GM19240 (cell line): ENCODE data around the gene STOML2.
A peak's percentile ranks its signal among the peaks of the same experiment; 100 is the strongest.

Experiments used
- DNase-seq: peaks from one replicate; pipeline ENCODE4 v3.0.0; 2011; ENCODE audit warnings: low spot score; ENCODE audit not compliant: insufficient read length

The STOML2 gene

DNA sequence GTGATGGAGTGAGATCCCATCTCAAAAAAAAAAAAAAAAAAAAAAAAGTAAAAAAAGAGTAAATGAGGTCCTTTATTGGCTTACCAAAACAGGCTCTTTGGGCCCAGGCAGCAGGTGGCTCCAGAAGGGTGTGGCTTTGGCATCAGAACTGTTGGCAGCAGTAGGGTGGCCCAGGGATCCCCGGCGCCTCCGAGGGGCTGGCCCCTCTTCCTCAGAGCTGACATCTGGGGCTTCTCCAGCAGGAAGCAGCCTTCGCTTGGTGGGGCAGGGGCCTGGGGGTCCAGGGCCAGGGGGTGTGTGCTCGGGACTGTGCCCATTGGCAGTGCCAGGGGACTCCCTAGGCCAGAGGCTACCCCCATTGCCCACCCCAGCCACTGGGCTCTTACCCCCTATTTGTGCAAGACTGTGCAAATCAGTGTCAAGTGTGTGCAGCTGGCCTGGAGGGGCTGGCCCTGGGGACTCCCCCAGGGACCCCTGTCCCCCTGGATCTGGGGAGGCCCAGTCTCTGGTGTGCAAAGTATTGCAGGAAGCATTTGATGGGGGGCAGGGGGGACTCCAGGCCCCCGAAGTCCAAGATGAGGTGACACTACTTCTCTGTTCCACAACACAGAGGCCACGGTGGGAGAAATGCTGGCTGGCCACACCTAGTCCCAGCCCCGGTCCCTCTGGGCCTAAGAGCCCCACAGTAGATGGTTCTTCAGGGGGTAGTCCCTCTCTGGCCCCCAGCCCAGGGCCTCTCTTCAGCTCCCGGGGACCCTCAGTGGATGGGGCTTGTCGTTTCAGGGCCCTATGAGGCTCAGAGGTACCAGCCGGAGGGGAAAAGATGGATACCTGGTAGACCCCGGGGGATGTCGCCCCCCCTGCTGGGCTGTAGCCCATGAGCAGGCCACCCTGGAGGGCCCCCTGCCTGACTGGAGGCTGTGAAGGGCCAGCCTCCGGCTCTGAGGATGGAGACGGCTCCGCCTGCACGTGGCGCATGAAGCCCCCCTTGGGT, 4.7 kb upstream of the STOML2 start:
- DNase-seq, result no peak

DNA sequence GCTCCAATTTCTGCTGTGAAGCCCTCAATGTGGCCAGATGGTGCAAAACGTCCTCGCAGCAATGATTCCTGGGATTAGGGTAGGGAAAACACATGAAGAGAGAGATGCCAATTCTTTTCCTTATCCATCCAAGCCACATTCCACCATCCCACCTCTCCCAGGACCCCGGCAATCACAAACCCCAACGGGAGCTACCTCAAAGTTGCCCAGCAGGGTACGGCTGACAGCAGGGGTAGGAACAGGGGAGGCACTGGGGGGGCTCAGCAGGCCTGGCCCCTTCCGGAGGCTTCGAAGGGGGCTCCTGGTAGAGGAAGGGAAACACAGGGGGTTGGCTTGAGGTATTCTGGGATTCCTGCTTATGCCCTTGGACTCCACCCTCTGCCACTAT, 3.4 kb upstream of the STOML2 start:
- no peak for DNase-seq

DNA sequence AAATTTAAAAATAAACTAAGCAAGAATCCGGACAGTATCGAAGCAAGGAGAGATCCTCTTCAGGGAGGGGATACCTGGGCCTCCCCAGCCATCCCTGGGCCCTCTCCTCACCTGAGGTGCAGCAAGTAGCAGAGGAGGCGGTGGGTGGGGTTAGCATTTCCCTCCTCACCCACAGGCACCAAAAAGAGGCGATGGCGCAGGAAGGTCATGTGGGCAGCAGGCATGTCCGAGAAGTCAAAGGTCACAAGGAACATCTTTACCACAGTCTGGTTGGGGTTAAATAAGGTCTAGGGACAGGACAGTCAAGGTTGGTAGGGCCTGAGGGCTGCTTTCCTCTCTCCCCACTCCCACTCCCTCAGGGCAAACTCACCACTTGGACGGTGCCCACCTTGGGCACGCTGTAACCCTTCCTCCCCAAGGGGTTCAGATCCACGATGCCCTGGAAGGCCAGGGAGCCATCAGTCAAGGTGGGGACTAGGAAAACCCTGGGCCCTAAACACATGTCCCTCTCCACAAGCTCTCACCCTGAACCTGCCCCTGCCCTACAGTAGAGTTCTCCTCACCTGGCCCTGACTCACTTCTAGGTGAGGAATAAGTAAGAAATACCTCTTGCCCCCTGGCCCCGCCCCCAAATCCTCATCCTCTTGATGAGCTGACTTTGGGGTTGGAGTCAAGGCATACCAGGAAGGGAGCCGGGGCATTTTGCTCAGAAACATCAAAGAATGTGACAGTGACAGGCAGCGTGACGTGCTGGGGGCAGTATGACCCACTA, 2.8 kb upstream of the STOML2 start:
- no peak for DNase-seq

DNA sequence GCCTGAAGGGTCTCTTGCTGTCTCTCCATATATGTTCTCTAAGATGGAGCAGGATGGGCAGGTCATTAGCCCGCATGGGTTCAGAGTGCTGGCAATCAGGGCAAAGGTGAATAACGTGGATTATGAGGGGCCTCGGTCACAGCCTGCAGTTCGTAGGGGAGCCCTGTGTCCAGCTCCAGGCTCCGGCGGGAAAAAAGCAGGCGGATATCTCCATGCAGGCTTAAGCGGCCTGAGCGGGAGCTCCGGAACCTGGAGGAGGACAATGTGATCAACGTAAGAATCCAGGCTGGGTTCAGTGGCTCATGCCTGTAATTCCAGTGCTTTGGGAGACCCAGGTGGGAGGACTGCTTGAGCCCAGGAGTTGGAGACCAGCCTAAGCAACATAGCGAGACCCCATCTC, 2.2 kb upstream of the STOML2 start:
- DNase-seq, result no peak

DNA sequence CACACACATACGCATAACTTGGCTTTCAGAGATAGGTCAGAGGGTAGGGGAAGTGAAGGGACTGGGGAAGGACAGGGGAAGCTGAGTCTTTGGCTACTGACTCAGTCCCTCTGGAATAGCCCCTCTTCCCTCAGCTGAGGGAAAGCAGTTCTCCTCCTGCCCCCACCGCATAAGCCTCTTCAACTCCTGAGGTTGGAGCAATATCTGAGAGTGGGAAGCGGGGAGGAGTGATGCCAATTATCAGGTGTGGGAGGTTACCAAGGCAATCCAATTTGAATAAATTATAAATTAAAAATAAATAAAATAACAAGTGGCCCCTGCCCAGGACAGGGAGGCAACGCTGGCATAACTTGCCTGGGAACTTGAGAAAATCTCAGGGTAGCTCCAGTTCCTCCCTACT, 1.7 kb upstream of the STOML2 start:
- DNase-seq, result no peak

DNA sequence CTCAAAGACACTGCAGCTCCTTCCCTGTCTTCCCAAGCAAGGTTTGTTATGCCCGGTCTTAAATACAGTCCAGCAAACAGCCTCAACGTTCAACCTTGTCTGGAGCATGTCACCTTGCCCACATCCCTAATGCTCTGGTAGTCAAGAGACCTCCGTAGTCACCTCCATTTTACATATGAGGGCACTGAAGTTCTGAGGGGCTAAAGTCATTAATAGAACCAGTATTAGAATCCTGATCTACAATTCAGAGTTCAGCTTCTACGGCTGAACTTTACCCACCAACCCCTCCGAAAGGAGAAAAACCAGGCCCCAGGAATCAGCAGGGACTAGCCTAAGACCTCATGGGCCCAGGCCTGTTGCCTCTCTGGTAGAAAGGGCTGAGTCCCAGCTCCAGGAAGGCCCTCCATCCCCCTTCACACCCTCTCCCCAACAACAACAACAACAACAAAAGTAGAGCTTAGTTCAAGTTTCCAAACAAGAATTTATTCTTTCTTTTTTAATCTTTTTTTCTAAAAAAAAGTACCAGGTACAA, 795 bp upstream of the STOML2 start:
- DNase-seq, result no peak

DNA sequence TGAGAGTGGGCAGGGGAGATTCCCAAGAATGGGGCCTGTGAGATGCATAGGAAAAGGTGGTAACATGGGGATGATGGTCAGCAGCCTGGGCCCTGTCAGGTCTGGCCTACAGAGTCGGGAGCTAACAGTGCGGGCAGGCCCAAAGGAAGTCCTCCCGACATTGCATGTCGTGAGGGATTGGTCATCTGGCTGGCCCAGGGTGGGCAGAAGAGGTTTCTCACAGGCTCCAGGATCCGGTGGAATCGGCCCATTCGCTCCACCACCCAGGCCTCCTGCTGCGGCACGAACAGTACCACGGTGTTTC, 514 bp downstream of the STOML2 start:
- DNase-seq, result no peak

DNA sequence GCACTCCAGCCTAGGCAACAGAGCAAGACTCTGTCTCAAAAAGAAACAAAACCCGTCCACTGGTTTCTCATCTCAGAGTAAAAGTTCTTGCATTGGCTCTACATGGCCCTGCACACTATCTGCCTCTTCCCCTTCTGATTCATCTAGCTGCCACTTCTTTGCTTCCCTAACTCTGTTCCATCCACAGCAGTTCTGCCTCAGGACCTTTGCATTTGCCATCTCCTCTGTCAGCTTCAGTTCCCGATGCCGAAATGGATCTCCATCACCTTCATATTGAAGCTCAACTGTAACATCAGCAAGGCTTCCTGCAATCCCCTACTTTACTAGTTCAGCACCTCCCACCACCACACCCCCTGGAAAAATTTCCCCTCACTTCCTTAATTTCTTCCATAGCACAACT, 5.4 kb downstream of the STOML2 start:
- no peak for DNase-seq

DNA sequence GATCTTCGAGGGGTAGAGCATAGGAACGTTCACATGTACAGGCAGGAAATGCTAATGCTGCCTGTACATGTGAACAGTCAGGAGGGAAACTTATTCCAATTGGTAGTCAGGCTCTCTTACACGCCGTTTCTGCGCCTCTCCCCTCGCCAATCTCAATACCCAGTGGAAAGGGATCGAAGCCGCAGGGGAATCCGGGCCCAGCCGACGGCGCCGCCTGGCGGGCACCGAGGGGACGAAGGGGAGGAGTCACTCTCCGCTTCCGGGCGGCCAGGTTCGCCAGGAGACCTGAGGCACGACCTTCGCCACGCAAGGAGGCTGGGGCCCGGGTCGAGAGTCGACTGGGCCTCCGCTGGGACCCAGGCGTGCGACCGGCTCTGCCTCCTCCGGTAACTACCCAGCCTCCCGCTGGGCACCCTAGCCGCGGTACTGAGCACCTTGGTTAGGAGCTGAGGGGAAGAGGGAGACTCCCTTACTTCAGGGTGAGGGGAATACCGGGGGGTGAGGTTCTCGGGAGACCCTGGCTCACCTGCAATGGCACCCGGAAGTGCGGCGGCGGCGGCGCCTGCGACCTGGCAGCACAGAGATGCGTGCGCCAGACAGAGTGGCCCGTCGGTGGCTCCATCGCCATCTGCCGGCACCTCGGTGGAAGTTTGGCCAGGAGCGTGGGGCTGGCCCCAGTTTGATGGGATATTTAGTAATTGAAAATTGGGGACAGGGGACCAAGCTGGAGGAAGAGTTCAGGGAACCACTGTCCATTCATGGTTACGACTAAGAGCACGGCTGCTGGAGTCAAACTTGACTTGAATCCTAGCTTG, 6.7 kb downstream of the STOML2 start, which contains the start of gene PIGO:
Gene PIGO, minus strand, starts transcription at position 557 of the 815 bp plus-strand sequence. CDS start 1,026 bp downstream, outside the sequence.
- peak; percentile 76 for DNase-seq

DNA sequence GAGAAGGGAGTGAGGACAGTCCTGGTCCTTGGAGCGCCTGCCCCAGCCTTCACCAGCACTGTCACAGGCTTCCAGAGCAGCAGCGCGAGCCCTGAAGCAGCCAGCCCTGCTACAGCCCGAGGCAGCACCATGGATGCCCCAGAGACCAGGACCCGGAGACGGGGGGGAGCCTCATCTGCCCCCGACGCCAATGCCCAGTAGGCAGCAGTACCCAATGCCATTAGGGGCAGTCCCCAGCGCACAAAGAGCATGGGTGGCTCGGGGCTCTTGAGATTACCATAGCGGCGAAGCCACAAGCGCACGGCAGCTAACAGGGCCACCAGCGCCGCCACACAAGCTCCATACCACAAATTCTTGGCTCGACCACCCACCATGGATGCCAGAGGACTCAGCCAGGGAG, 11.4 kb downstream of the STOML2 start:
- no peak for DNase-seq

DNA sequence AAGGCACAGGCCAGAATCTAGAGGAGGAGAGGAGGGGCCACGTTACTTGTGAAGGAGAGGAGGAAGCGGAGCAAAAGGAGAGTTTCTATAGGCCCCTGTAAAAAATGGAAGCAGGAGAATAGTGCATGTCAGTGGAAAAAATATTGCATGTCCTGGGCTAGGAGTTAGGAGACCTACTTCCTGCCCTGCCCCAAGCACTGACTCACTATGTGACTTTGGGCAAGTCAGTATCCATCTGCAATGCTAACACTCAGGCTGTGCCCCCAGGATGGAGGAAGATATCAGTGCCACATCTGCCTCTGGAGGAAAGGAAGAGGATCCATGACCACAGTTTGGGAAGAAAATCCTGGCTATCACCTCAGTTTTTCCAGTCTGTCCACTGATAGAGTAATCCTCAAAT, 13.5 kb downstream of the STOML2 start:
- DNase-seq, result no peak

DNA sequence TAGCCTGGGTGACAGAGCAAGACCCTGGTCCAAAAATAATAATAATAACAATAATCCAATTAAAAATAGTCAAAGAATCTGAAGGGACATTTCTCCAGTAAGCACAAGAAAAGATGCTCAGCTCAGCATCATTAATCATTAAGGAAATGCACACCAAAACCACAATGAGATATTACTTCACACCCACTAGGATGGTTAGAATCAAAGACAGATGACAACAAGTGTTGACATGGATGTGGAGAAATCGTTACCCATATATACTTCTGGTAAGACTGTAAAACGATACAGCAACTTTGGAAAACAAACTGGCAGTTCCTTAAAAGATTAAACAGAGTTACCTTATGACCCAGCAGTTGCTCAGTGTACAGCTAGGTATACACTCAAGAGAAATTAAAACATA, 17.9 kb downstream of the STOML2 start:
- no peak for DNase-seq

DNA sequence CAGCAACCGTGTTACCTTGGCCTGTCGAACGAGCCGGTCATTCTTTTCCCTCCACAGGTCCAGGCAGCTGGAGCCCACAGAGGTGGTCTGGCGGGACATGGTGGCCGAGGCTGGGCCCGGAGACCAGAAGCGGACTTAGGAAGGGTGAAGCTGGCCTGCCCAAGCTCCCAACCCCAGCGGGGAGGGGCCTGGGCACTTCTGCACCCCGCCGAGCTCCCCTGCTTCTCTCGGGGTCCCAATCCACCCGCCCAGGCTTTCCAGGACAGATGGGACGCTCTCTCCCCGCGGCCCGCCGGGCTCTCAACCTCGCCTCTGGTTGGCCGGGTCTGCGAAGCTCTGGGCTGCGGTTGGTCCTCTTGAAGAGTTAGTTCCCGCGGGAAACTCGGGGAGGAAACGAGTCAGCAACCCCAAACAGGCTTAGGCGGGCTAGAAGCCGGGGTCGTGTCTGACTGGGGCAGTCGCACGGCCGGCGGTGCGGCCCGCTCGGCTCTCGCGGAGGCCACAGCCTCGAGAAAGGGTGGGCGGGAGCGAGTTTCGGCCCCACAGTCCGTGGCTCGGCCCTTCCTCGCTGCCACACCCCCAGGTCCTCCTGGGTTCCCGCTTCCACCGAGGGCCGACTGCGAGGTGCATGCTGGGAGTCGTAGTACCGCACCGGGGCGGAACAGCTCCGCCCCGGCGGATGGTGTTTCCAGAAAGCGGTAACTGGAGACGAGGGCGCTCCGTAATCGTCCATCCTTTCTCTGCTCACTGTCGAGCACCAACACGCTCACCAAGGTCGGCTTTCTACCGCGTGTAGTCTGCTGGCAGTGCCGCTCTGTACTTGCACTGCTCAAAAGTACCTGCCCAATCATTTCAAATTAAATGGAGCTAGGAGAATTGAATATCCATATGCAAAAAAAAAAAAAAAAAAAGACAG, 23.2 kb downstream of the STOML2 start, which contains the start of gene FANCG:
Gene FANCG, minus strand, starts transcription at position 517 of the 916 bp plus-strand sequence. Its CDS starts 418 bp downstream, at position 99.
- DNase-seq, result peak; percentile 71

DNA sequence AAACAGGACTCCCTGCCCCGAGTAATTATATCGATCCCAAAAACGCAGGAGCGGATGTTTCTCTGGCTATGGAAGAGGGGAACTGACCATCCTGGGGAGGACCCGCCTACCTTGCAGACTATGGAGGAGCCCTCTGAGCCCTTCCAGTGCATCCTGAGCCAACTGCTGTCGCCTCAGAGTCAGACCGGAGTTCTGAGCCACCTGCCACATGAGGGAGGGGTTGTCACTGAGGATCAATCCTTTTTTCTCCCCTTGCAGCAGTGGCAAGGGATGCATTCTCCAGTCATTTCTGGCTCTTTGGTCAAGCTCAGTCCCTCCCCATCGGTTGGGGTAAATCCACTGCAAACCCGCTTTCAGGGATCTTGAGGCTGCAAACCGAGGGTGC, 23.9 kb downstream of the STOML2 start:
- DNase-seq, result no peak

DNA sequence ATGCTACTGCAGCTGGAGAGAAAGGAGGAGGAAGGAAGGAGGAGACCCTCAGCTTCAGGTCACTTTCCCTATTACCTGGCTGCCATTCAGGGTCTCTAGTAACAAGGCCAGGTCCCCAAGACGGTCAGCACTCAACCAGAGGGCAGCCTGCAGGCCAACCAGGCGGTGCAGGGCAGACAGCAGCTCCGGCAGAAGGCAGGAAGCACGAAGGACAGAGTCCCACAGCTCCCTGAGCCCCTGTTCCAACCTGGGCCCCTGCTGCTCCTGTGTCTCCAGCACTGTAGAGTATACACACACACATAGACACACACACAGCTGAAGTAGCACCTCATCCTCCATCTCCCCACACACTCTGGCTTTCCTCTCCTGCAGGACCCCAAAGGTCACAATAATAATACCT, 24.9 kb downstream of the STOML2 start:
- DNase-seq, result no peak

DNA sequence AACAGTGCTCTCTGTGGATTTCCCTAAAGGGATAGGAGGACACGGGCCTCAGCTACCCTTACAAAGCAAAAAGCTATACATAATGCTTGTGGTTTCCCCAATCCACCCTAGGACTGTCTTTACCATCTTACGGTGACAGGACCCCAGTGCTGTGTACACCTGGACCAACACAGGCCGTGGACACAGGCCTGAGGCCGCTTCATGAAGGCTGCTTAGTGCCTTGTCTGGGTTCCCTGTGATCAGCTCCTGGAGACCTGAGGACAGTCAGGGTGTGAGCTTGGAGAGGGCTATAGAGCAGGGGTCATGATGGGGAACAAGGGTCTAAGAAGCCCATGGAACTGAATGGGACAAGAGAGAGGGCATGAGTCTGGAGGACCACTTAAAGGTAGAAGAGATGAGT, 26.1 kb downstream of the STOML2 start:
- DNase-seq, result no peak

DNA sequence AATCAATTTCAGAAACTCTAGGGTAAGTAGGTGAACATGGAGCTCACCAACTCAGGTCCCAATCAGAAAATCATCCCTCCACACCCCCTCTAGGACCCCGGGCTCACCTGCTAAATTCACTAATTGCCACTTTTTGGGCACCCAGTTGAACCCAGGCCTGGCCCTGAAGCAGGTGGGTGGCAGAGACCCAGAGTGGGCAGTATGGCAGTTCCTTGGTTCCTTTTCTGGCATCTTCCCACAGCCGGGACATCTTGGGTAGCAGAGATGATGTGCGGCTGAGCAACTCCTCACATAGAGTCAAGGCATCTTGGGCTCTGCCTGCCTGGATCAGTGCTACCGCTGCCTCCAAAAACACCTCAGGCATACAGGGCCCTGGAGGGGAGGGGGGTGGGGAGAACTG, 27.6 kb downstream of the STOML2 start:
- no peak for DNase-seq

DNA sequence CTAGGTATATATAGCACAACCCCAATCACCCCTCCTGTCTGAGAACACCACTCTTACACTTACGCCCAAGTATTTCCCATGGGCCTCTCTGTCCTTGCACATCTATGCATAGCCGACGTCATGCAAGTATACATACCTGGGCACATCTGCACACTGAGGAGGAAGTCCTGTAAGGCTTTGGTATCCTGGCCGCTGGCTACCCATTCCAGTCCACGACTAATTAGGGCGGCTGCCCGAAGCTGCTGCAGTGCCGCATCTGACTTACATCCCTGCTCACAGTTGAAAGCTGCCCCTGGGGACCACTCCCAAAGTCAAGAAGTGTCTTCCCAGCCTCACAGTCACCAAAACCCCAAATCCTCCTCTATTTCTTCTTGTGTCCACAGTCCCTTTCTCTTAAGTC, 28.1 kb downstream of the STOML2 start:
- no peak for DNase-seq

DNA sequence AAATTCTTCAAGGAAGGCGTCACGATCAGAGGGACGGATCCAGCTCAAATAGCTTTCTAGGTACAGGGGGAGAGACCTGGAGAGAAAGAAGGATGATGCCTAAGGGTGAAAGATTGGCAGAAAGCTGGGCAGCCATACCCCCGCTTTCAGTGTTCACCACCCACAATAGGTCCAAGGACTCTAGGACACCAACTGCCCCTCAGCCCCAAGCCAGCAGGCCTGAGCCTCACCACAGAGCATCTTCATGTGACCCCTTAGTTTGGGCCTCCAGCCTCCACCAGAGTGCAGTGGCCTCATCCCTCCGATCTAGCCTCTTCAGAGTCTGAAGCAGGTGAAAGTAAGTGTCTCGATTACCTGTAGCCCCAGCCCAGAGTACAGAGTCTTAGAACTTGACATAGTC, 28.8 kb downstream of the STOML2 start:
- DNase-seq, result no peak

DNA sequence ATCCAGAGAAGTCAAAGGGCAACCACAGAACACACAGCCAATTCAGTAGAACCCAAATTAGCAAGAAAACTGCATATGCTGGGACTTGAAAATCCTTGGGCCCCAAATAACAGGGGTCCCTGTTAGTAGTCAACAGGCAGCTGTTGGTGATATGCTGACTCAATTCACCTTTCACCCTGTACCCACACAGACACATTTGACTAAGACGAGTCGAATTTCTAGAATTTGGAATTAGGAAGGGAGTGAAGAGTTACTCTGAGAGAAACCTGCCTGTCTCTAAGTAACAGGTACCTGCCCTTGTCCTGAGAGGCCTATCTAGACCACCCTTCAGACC, 29.7 kb downstream of the STOML2 start:
- no peak for DNase-seq
